Iris pigment epithelial cell (primary cell): ENCODE results near the gene SCARB1.
A peak's percentile ranks its signal among the peaks of the same experiment; 100 is the strongest.

Experiments
- DNase-seq: peaks from one replicate; pipeline ENCODE4 v3.0.0-alpha.2; 2011; ENCODE audit warnings: low read depth

SCARB1 gene

DNA sequence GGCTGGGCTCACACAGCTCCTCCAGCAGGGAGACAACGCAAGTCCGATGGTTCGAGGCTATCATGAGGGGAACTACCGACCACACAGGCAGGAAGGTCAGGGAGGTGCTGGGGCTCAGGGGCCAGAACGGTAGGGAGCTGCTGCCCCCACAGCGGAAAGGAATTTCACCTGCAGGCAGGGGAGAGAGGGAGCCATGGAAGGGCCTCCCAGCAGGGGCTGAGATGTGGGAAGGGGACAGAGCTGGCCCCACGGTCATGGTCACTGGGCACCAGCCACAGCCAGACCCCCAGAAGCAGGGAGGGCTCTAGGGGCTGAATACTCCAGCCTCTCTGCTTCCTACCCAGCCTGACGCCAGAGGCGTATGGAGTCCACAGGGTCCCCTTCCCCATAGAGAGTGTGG, 103.1 kb downstream of the SCARB1 start:
- no peak for DNase-seq

DNA sequence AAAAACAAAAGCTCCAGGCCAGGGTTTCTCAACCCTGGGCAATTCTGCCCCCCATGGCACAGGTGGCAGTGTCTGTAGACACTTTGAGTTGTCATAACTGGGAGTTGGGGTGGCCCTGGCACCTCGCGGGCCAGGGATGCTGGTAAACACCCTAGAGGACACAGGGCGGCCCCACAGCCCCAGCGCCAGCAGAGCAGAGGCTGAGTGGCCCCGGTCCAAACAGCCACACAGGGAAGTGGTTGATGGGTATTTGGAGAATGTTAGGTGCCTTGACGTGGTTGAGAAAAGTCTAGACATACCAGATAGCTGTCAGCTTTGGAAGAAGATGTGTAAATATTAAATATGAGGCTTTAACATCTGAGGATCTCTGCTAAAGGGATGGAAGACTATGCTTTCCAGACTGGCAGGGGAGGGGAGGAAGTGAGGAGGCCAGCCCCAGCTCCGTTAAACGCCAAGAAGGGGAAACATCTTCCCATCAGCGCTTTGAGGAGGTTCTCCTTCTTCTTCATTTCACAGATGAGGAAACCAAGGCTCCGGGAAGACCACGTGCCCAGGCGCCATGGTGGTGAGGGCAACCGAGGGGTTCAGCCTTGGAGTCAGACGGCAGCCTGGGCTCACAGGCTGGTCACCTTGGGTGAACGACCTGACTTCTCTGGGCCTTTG, 103.7 kb downstream of the SCARB1 start:
- DNase-seq, result peak; percentile 76

DNA sequence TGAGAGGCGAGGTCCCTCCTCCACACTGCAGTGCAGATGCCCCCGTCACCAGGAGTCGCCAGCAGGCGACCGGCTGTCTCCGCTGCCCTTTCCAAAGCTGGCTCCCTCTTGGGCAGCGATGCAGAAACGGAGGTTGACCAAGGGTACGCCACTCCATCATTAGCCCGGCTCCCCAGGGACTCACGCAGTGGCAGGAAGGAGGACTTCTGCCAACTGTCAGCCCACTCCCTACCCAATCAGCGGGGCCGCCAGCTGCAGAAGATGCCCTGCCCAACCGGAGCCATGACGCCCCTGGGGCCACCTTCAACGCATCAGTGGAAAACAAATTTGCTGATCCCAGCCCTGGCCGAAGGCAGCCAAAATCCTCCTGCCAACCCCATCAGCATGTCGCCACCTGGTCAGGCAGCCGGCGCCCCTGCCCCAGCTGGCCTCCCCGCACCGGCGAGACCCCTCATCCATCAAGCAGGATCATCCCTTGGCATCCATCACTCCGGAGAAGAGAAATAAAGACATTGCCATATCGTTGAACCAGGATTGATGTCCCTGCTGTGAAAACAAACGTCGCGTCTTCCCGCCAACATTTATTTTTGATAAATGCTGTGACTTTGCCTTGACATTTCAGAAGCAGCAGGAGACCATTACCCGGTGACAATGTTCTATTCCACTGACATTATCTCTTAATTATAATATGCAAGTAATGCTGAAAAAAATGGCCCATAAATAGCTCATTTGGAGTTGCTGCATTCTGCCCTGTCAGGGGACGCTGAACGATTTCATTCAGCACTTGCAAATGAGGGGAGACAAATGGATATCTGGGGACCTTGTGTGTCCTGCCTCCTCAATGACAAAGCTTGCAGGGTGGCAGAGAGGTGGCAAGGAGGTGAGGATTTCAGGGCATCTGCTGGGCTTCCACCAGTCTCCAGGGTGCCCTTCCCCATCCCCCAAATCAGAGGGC, 105.1 kb downstream of the SCARB1 start:
- DNase-seq, result no peak

DNA sequence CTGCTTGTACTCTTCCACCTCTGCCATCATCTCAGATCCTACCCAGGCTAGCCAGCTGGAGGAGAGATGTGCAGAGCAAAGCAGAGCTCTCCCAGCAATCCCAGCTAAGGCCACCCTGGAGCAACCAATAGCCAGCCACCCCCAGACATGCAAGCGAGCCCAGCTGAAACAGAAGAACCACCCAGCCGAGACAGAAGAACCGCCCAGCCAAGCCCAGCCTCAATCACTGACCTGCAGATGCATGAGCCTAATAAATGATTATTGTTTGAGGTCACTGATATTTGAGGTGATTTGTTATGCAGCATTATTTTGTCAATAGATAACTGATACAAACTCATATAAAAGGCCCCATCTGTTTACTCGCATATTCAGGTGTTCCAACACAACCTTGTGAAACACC, 106.3 kb downstream of the SCARB1 start:
- no peak for DNase-seq

DNA sequence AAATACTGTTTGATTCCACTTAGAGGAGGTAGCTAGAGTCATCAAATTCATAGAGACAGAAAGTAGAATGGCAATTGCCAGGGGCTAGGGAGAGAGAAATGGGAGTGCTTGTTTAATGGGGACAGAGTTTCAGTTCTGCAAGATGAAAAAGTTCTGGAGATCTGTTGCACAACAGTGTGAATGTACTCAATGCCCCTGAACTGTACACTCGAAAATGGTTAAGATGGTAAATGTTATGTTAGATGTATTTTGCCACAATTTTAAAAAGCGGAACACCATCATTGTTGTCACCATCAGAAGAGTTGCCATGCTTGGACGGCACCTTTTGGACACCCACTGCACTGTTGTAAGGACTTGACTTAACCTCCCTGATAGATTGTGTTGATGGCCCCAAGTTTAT, 106.9 kb downstream of the SCARB1 start:
- no peak for DNase-seq

DNA sequence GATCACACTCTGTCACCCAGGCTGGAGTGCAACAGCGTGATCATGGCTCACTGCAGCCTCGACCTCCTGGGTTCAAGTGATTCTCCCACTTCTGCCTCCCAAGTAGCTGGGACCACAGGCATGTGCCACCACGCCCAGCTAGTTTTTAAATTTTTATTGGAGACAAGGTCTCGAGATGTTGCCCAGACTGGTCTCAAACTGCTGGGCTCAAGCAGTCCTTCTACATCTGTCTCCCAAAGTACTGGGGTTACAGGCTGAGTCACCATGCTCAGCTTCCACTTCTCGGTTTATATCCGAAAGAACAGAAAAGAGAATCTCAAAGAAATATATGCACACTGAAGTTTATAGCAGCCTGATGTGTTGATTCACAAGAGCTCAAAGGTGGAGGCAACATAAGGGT, 107.5 kb downstream of the SCARB1 start:
- no peak for DNase-seq

DNA sequence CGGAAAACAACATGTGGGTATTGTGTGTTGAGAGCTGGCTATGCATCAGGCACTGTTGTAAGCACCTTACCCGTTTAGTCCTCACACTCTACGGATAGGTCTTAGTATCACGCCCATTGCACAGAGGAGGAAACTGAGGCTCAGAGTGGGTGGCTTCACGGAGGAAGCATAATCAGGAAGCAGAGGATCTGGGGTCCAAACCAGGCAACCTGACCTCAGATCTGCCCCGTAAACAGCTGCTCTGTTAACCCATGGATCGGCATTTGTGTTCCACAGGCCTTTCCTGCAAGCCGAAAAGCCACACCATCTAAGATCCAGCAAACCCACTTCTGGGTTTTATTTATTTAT, 107.9 kb downstream of the SCARB1 start:
- DNase-seq, result no peak

DNA sequence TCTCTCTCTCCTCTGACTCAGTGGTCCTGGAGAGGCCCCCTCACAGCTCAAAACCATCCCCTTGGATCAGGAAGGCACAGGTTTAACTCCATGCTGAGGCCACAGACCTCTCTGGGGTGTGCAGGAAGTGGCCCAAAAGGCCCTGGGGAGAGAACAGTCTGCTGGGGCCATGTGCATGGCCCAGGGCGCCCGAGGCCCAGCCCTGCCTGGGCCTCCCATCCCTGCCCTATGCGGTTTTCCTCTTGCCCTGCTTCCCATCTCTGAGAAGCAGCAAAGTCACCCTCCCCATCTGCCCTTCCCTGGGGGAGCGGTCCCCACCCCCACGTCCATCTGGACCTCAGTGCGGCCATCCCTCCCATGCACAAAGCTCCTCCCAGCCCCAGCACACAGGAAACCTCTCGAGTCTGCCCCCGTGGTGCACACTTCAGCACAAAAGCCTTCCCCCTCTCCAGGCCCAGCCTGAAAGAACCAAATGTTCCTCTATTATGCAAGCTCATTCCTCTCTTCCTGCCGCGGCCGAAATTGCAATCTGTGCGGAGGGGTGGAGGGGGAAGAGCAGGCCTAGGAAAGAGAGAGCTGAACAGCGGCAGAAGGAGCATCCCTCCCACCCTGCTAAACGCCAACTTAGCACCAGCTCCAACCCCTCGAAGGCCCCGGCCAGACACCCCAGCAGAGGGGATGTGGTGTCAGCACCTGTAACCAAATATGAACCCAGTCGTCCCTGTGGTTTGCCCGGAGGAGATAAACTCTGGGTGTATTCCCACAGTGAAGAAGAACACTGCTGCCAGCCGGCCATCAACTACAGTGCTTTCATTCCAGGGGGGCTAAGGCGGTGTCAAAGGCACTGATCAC, 108.5 kb downstream of the SCARB1 start:
- DNase-seq, result peak; percentile 95

DNA sequence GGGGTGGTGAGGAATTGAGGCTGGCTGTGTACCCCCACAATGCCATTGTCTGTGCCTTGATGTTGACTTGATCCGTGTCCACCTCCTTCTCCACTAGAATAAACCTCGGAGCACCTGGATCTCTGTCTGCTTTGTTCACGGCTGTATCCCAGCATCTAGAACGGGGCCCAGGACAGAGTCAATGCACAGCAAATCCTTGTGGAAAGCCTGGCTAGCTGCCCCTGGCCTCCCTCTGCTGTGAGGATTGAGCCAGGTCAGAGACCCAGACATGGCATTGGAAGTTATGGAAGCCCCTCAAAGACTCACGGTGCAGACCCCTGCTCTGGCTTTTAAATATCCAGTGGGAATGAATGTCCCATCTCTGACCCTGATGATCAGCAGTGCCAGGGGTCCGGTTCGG, 109.2 kb downstream of the SCARB1 start:
- no peak for DNase-seq

DNA sequence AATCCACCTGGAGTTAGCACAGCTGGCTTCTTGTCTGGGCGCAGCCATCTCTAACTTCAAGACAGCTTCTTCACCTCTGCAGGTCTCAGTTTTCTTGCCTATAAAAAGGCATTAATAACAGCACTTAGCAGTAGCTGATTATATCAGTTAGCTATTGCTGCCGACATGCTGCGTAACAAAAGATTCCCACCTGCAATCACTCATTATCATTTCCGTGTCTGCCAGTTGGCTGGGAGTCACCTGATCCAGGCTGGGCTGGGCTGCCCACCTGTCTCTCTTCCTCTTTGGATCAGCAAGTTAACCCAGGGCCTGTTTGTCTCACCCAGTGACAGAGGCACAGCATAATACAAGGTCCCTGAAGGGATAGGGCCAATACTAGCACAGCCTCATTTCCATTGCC, 109.7 kb downstream of the SCARB1 start:
- DNase-seq, result no peak

DNA sequence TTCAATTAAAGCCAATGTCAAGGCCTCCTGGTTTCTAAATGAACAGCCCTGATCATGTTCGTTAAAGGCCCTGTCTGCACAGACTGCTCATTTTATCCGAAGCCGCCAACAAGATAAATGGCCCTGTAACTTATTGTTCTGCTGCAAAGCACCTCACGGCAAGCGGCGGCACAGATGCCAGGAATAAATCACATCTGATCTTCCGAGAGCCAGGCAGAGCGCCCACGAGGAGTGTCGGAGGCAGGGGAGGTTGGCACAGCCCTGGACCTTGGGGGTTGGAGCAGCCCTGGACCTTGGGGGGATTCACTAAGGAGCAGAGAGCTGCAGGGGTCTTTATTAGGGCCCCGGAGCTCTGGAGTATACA, 110.5 kb downstream of the SCARB1 start:
- no peak for DNase-seq

DNA sequence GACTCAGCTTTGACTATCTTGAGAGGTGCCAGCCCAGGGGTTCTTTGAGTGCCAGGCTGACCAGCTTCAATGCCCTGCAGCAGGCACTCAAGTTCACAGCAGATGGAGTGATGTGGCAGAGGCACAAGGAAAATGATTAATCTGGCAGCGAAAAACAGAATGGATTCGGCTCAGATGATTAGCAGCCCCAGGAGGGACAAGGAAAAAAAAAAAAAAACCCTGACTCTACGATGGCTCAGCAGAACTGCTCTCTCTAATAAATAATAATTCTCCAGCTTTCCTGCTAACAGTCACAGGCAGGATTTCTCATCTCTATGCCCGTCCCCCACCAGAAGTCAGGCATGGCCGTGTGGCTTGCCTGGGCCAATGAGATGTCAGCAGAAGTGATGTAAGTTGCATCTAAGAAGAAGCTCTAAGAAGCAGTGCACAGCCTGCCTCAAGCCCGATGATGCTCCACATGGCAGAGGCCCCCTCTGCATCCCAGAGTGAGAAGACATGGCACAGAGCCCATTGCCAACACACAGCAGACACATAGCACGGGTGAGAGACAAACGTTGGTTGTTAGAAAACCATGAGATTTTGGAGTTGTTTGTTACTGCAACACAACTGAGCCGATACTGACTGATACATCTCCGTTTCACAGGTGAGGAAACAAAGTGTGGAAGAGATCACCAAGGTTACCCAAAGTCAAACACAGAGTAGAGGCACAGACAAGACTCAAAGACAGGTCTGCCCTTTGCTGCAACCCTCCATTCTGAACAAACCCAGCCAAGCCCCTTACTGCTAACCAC, 111.0 kb downstream of the SCARB1 start:
- DNase-seq, result peak; percentile 72

DNA sequence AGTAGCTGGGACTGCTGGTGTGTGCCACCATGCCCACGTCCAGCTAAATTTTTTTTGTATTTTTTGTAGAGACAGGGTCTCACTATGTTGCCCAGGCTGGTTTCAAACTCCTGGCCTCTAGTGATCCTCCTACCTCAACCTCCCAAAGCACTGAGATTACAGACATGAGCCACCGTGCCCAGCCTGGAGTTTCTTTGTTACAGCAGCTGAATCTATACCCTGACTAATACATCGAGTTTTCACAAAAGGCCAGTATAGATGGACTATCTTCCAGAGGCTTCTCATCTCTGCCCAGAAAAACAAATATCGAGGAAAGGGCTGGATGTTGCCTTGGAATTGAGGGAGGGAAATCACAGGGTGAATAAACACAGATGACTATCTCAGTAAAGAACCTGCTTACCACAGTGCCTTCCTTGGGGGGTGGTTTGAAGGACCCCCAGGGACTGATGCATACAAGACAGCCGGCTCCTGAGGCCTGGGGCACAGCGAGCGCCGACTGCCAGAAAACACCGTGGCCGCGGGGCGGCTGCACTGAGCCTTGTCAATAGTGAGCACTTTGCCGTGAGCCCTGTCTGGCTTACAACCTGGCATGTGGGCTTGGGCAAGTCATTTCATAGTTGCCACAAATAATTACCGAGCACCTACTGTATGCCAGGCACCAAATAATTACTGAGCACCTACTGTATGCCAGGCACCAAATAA, 111.9 kb downstream of the SCARB1 start:
- DNase-seq, result no peak

DNA sequence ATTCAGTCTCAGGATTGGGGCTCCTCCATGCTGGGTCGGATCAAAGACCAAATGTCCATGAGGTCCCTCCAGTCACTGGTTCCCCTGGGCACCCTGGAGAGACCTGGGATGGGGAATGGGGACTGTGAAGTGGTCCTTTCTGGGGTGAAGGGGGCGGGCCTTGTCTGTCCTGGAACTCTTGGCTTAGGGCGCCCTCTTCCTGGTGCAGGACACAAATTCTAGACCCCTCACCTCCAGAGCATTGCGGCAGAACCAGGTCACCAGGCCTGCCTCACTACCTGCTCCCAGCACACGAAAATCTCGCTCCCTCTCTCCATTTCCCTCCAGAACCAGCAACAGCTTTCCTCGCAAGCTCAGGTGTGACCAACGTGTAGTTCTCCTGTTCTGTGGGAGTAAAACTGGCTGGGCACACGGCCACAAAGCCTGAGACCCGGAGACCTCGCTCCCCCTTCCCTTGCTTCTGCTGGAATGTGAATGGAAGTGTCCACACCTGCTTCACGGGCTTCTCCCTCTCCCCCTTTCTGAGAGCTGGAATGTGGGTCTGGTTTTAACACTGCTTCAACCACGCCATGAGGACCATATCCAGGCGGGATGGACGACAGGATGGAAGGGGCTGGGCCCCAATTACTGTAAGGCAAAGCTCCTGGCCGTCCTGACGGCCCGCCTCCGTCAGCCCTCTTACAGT, 112.7 kb downstream of the SCARB1 start:
- no peak for DNase-seq

DNA sequence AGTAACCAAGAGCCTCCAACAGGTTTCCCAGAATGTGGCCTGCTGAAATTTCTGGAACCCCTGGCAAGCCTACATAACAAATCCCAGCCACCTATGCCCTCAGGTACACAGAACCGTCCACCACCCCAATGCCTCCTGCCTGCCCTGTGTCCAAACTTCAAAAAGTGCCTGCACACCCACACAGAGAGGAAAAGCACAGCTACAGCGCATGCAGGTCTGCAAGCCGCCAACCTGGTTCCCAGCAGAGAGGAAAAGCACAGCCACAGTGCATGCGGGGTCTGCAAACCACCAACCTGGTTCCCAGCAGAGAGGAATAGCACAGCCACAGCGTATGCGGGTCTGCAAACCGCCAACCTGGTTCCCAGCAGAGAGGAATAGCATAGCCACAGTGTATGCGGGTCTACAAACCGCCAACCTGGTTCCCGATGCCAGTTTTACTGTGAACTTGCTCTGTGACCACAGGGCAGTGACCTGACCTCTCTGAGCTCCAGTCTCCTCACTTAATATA, 113.5 kb downstream of the SCARB1 start:
- no peak for DNase-seq

DNA sequence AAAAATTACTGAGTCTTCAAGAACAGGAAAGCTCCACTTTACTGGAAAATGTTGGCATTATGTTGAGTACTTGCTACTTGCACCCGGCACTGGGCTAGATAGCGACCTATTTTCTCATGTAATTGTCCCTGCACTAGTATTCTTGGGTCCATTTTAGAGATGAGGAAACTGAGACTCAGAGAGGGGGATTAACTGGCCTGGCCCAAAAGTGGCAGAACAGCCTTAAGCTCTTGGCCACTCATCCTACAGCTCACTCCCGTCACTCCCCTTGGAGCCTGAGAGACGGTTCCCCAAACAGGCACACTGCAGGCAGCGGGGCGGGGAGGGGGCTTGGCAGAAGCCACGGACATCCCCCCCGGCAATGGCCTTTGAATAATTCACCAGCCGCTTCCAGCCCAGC, 113.9 kb downstream of the SCARB1 start:
- DNase-seq, result no peak

DNA sequence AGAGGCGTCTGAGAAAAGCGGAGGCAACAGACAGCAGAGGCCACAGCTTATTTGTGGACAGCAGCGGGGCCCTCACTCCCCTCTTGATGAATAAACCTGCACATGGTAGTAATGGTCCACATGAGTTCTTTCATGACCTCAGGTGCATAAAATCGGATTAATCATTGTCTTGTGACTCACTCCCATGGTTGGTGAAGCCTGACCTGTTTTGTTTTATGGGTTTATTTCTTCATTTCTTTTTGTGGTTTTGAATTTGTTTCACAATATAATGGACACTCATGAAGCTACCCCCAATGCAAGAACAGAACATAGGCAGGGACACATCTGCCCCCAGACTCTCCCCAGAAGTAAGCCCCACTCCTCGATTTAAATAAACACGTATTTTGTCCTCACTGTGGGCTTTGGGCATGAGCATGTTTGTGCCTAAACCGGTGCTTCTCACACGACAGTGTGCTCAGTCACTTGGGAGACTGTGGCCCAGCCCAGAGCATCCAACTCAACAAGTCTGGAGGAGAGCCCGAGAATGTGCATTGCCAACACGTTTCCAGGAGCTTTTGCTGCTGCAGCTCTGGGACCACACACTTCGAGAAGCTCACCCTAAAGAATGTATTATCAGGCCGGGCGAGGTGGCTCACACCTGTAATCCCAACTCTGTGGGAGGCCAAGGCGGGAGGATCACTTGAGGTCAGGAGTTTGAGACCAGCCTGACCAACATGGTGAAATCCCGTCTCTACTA, 116.1 kb downstream of the SCARB1 start:
- peak; percentile 92 for DNase-seq

DNA sequence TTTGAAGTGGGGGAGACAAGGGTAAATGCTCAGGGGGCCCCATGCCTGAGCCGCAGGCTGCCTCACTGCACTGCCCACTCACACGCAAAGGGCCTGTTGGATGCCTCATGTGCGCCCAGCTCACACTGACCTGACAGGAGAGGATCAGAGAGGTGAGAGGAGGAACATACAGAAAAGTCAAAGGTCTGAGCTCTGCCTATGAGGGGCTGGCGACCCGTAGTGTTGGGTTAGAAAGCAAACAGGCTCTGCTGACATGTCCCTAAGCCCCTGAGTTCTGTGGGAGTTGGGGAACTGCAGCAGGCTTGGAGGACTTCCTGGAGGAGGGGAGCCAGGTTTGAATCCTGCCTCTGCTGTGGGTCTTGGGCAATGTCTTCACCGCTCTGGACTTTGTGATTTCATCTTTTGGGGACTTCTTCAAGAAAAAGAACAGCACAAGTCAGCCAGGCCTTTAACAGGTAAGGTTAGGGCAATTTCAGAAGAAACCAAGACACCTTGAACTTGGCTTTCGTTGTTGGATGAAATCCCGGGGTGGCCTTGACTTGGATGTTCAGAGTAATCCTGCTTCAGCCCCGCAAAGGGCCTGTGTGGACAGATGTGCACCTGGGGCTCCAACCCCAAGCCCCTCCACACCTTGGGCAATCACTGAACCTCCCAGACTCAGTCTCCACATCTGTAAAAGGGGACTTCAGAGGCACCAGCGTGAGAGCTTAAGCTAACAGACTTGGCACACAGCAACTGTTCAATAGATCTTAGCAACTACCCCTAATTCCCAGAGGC, 116.8 kb downstream of the SCARB1 start:
- no peak for DNase-seq
